Stimulated activated CD8-positive, alpha-beta memory T cell treated with anti-CD3 and anti-CD28 coated beads, Interleukin-7, amount 100 ng/mL, for 1 hour (primary cell): ENCODE data around the gene PRPF39.
A peak's percentile ranks its signal among the peaks of the same experiment; 100 is the strongest.

ENCODE experiments used
- DNase-seq, 2 donors: peaks; one replicate each; pipeline ENCODE4 v3.0.0-alpha.2; 2020; ENCODE audit warnings: low read depth in 2 of 2

PRPF39 gene

DNA sequence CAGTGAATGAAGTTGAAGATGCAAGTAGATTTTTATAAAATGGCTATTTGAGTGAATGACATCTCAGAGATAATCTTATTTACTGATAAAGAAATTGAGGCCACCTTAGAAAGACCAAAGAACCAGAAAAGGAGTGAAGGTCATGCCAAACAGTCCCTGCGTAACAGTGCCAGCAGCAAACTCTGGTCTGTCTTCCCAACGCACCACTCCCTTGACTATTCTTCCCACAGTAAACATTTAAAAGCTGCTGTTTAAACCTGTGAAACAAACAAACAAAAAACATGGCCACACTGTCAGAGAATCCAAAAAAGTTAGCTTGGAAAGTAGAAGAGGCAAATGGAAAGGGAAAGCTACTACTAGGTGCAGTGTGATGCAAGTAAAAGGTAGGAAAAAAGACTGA is 1.5 kb upstream of the PRPF39 start:
- DNase-seq, result no peak

- no peak for DNase-seq
Observed at GRCh38 chr14:45083617-45083975, 320 bp upstream of the PRPF39 start.

DNA sequence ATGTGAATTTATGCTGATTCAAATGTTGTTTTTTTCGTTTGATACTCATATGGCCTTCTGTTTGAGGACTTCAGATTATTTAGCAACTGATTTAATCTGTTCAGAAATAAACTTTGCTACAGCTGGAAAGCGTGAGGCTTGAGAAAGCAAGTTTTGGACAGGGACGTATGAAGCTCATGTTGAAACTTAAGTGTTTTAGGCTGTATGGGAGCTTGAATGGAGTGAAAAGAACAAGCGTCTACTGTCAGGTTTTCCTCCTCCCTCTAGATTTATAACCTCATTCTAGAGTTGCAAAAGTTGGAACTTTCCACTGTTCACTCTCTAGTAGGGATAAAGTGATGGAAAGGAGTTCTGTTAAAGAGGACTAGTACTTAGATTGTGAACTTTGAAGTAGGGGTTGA is 1.0 kb downstream of the PRPF39 start:
- DNase-seq, result no peak

- DNase-seq, result no peak
Observed at GRCh38 chr14:45089813-45090212, 5.9 kb downstream of the PRPF39 start.

- no peak for DNase-seq
Observed at GRCh38 chr14:45091710-45092109, 7.8 kb downstream of the PRPF39 start.

DNA sequence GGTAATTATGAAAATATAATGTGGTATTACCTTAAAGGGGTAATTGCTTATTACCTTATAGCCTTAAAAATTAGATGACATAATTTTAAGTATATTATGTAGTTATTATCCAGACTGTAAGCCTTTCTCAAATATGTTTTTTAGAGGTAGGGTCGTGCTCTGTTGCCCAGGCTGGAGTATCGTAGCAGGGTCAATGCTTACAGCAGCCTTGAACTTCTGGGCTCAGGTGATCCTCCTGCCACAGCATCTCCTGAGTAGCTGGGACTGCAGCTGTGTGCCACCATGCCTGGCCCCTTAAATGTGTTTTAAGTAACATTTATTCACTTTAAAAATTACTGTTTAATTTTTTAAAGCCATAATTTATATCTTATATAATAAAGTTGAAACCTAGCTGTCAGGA is 10.4 kb downstream of the PRPF39 start:
- no peak for DNase-seq

- no peak for DNase-seq
Observed at GRCh38 chr14:45095143-45095542, 11.2 kb downstream of the PRPF39 start.

- no peak for DNase-seq
Observed at GRCh38 chr14:45096218-45096617, 12.3 kb downstream of the PRPF39 start.

- DNase-seq, result no peak
Observed at GRCh38 chr14:45103806-45104205, 19.9 kb downstream of the PRPF39 start.

DNA sequence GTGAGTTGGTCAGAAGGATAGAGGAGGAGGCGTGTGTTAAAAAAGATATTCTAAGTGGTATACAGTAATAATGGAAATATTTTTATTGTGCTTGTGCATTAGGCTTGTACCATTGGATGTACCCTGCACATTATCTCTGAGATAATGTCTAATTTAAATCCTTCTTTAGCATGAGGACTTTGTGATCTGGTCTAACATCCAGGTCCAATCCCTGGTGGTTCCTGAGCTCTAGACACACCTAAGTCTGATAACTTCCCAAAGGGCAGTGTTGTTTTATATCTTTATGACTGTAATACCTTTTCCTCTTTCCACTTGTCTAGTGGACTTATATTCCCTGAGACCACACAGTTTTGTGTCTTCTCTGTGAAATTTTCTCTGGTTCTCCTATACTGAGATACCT is 20.6 kb downstream of the PRPF39 start:
- no peak for DNase-seq

DNA sequence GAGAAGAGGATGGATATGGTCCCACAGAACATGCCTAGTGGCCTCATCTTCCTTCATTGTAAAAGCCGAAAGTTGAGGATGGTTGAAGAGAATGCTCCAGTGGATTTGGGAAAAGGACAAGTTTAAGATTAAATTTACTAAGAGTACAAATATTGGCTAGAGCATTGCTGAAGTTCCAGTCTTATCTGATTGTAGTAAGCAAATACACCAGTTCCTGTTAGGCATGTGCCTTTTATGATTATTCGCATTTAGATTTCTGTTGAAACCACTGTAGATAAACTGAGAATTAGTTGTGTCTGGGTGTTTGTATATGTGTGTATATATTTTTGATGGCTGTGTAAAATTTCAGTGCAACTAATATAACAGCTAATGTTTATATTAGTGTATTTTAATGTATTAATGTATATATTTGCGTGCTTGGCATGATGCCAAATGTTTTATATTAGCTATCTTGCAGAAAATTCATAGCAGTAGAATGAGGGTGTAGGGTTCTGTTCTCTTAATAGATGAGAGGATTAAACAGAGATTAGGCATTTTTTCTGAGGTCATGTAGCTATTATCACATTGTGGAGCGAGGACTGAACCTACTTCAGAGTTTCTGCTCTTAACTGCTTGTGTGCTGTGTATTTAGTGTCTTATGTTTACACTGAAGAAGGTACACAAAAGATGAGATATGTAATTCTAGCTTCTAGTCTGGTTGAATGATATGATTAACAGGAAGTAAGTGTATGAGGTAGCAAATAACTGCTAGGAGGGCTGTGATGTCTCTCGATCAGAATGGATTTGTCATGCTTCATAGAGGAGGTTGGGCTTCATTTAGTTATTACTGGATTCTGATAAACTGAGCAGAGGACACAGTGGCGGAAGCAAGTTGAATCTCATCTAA is 29.2 kb downstream of the PRPF39 start:
- DNase-seq, result no peak

DNA sequence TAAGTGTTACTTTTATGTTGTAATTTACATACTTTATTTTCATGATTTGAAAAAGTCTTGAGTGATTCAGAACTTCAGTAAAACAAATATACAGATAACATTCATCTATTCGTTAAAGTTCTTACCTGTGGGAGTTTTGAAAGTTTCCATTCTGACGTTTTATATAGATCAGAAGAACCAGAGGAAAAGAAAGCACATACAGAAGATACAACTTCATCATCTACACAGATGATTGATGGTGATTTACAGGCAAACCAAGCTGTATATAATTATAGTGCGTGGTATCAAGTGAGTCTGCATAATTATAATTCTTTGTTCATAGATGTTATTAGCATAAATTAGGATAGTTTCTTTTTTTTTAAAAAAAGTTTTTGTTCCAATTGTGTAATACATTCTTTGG is 30.4 kb downstream of the PRPF39 start:
- DNase-seq, result no peak

DNA sequence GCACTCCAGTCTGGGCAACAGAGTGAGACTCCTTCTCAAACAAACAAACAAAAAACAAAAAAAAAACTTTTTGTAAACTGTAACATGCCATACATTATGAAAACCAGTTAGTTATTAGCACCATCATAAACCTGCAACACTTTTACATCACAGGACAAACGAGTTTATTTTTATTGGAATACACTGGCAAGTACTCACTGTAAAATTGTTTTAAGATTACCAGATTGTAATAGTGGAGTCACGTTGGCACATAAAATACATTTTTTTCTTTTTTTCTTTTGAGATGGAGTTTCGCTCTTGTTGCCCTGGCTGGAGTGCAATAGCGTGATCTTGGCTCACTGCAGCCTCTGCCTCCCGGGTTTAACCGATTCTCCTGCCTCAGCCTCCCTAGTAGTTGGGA is 34.7 kb downstream of the PRPF39 start:
- DNase-seq, result no peak

DNA sequence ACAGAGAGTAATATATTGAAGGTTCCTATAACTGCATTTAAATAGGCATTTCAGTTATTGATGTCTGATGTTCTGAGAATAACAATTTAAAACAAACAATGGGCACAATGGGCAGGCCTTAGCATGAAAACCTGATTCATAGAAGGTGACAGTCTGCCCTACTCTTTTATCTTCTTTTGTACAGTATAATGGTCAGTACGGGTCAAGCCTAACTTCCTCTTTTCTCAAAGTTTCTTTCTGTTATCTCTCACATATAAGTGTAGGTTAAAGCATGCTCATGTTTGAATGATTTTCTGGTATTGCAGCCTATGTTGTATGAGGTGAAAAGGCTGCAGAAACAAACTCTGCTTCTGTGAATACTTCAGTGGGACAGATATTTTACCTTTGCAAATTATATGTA is 36.2 kb downstream of the PRPF39 start:
- DNase-seq, result no peak

DNA sequence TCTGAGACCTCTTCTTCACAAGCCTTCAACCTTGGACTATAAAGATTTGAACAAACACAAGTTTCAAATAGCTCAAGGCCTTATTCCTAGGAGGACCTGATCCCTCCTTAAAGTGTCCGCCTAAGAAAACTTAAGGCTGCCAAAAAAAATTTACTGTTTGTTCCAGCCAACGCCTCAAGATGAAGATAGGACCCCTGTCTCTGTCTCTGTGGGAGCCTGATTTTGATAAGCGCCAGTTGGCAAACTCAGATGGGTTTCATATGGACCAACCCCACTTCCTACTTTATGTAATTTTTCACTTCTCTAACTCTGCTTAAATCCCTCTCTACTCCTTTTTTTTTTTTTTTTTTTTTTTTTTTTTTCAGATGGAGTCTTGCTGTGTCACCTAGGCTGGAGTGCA is 39.4 kb downstream of the PRPF39 start:
- DNase-seq, result no peak

DNA sequence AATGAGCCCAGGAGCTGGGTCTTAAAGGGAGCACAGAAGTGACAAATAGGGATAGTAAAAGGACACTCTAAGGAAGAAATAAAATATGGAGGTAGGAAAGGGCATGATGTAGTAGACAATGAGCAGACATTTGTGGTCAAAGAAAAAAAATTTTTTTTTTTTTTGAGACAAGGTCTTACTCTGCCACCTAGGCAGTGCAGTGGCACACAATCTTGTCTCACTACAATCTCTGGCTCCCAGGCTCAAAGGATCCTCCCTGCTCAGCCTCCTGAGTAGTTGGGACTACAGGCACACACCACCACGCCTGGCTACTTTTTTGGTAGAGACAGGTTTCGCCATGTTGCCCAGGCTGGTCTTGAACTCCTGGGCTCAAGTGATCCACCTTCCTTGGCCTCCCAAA is 41.8 kb downstream of the PRPF39 start:
- no peak for DNase-seq

DNA sequence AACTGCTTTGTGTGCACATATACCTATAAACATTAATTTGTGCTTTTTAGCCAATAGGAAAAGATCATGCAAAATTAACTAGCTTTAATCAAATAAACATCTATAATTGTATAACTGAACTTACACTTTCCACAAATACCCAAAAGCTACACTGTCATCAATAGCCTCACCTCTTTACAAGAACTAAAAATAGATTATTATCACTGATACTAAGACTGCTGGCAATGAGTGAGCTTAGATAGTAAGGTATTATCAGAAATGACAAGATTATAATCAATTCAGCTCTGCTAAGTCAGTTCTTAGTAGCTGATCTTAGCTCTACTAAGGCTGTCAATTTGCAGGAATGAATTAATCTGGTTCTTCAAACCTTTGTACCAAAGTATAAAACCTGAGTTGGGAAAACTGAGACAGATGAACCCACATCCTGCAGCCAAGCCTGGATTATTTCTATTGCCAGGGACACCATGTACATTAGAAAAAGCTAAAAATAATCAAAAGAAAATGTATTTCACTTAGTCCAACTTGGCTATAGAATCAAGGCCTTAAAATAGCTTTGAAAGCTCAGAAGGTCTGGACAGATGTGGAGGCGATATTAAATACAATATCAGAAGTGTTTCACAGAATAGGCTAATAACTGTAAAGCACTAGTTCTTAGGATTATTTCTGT is 45.2 kb downstream of the PRPF39 start:
- DNase-seq, result no peak

DNA sequence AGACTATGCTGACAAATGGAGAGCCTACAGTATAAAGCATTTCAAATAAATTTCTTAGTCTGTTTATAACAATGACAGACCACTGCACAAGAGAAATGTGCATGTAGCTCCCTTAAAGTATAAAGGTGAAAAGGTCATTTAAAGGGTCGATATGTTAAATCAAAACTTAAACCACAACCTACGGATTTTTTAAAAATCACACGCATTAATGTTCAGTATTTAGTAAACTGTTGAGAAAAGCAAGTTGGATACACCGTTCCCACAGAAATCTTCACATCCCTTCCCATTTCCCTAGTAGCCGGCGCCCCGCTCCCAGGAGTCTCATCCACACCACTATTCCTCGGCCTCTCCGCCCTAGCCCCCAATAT is 49.8 kb downstream of the PRPF39 start:
- DNase-seq, result no peak

- peak; percentile 85 to 88 for DNase-seq
Observed at GRCh38 chr14:45134051-45134958, 50.4 kb downstream of the PRPF39 start, which contains the start of gene FKBP3. TSS of gene FKBP3 (minus strand) at chr14:45134481. CDS start at chr14:45134456, 25 bp downstream.

- no peak for DNase-seq
Observed at GRCh38 chr14:45135156-45135555, 51.2 kb downstream of the PRPF39 start.

DNA sequence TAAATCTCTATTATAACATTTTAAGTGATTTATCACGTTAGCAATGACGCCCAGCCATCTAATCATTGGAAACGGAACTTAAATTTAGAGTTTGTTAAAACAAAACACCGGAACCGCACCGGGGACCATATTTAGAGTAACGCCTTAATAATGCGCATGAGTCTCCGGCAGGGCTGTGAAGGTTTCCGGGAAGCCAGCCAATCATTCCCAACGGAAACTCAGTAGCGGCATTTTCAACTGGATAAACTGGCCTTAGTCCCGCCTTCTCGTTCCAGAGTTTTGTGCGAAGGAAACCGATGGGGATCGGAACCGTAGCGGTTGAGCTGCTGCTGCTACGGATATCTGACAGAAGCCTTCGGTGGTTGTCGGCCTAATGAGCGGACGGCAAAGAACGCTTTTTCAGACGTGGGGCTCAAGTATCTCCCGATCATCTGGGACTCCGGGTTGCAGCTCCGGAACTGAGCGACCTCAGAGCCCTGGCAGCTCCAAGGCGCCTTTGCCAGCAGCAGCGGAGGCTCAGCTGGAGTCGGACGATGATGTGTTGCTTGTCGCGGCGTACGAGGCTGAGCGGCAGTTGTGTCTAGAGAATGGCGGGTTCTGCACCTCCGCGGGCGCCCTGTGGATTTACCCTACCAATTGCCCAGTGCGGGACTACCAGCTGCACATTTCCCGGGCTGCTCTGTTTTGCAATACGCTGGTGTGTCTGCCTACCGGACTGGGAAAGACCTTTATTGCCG is 51.9 kb downstream of the PRPF39 start, which contains the start of gene FANCM:
Gene FANCM, plus strand, starts transcription at position 272 of the 737 bp plus-strand sequence. Its CDS starts 102 bp downstream, at position 374.
- peak; percentile 68 for DNase-seq
